Activated CD8-positive, alpha-beta memory T cell treated with anti-CD3 and anti-CD28 coated beads, Interleukin-2, amount 10 ng/mL, durations not matched to agents 7 days and 5 days (primary cell): Measurements from ENCODE around the gene AHRR. TPM values are rescaled to one million over a fixed set of nuclear protein-coding genes. Genes with fewer than 3 reads are reported as not detected.
"Not testable (repeated sequence)": the region's sequence is repeated elsewhere in the genome, so short reads cannot be mapped to it uniquely, and the experiment has no call there.

ENCODE experiments used
- ATAC-seq: fragments of 150-1000 bp; cut with Tn5 transposase; one replicate; pipeline ENCODE4 v1.10.0; 2021; ENCODE audit warnings: moderate library complexity
- CTCF ChIA-PET: fragments of 350-600 bp; sonication (Branson Sonifier 250); formaldehyde crosslinking; loops from one replicate; lab custom pipeline; 2021; ENCODE audit warnings: antibody characterized with exemption; lab: Charles Lee
- DNase-seq: peaks from one replicate; pipeline ENCODE4 v3.0.0-alpha.2; 2020
- H3K27ac Mint-ChIP-seq: one replicate; pipeline ENCODE4 v1.8.0; 2021; ENCODE audit warnings: mild to moderate bottlenecking, mixed read lengths
- H3K27me3 Mint-ChIP-seq: one replicate; pipeline ENCODE4 v1.8.0; 2021; ENCODE audit warnings: mixed read lengths
- H3K36me3 Mint-ChIP-seq: one replicate; pipeline ENCODE4 v1.8.0; 2021; ENCODE audit warnings: mild to moderate bottlenecking, mixed read lengths
- H3K4me1 Mint-ChIP-seq: one replicate; pipeline ENCODE4 v1.8.0; 2021; ENCODE audit warnings: mixed read lengths
- H3K4me3 Mint-ChIP-seq: one replicate; pipeline ENCODE4 v1.8.0; 2021; ENCODE audit warnings: mild to moderate bottlenecking, moderate library complexity, mixed read lengths
- H3K9me3 Mint-ChIP-seq: one replicate; pipeline ENCODE4 v1.8.0; 2022; ENCODE audit warnings: low read depth, mixed read lengths
- total RNA-seq, 2 experiments: library from RNA; stranded (reverse); gene quantifications; one replicate each; pipeline ENCODE4 v1.2.3, GENCODE V29; 2021

The AHRR gene
- total RNA-seq, 2 experiments from 2014 or later: 56.8 to 64.0 TPM

- Mint-ChIP-seq H3K36me3 (no peaks in the 10 kb centered on the region), H3K27ac (no peak overlapping the region), H3K4me3 (no peak overlapping the region), H3K4me1 (no peaks in the 10 kb centered on the region), H3K27me3 (no peaks in the 10 kb centered on the region), H3K9me3 (no peaks in the 10 kb centered on the region)
- CTCF ChIA-PET: no interaction called here
- DNase-seq (no peak), ATAC-seq (no peak)
These were observed 163.8 kb downstream of the AHRR start for GRCh38 chr5:485113-485945.

- Mint-ChIP-seq H3K27ac (no peak overlapping the region), H3K9me3 (no peaks in the 10 kb centered on the region), H3K27me3 (no peaks in the 10 kb centered on the region), H3K36me3 (no peaks in the 10 kb centered on the region), H3K4me3 (no peak overlapping the region), H3K4me1 (no peaks in the 10 kb centered on the region)
- ATAC-seq: no peak
- CTCF ChIA-PET: no interaction called here
- no peak for DNase-seq
These were observed 164.5 kb downstream of the AHRR start for GRCh38 chr5:485946-486491.

- CTCF ChIA-PET, DNase-seq, ATAC-seq, H3K4me1 Mint-ChIP-seq, H3K27ac Mint-ChIP-seq, H3K36me3 Mint-ChIP-seq, H3K4me3 Mint-ChIP-seq, H3K27me3 Mint-ChIP-seq, H3K9me3 Mint-ChIP-seq: not testable (repeated sequence)
These were observed 165.1 kb downstream of the AHRR start for GRCh38 chr5:486597-486996.

Other genes starting within 250 kb of the AHRR start
- not detected for gene PLEKHG4B, start 229.5 kb upstream of the AHRR start, total RNA-seq
- gene LRRC14B, start 130.2 kb upstream of the AHRR start, total RNA-seq: not detected
- gene CCDC127, start 103.6 kb upstream of the AHRR start, total RNA-seq: 1 to 10 TPM; 4.8 to 6.2 TPM
- 100 to 1,000 TPM; 201 TPM for gene SDHA, start 103.4 kb upstream of the AHRR start, total RNA-seq
- gene PDCD6, start 50.1 kb upstream of the AHRR start, total RNA-seq: 100 to 1,000 TPM in 1 of 2 experiments, 10 to 100 TPM in 1; 81.7 to 101 TPM
- gene EXOC3, start 121.5 kb downstream of the AHRR start, total RNA-seq: 10 to 100 TPM; 68.2 to 71.2 TPM
- 1 to 10 TPM; 1.3 to 1.7 TPM for gene SLC9A3, start 202.7 kb downstream of the AHRR start, total RNA-seq